GM21786 (cell line): ENCODE measurements around the gene RDX.
"Not testable (repeated sequence)": the region's sequence is repeated elsewhere in the genome, so short reads cannot be mapped to it uniquely, and the experiment has no call there.

Experiments
- ATAC-seq: cut with Tn5 transposase; IDR thresholded peaks from one replicate; pipeline ENCODE4 v1.9.1; 2021; ENCODE audit not compliant: unreplicated experiment

Gene RDX

GRCh38 chr11:110279881-110280280 is 16.5 kb downstream of the RDX start:
- ATAC-seq: no peak

- no peak for ATAC-seq
Measured at GRCh38 chr11:110272919-110273318, 23.5 kb downstream of the RDX start.

- ATAC-seq: no peak
Measured at GRCh38 chr11:110269996-110270395, 26.4 kb downstream of the RDX start.

GRCh38 chr11:110268441-110268840 is 28.0 kb downstream of the RDX start:
- ATAC-seq: no peak

GRCh38 chr11:110262072-110262403 is 34.4 kb downstream of the RDX start:
- ATAC-seq: no peak

- no peak for ATAC-seq
Measured at GRCh38 chr11:110261195-110262071, 35.0 kb downstream of the RDX start.

- no peak for ATAC-seq
Measured at GRCh38 chr11:110253525-110253924, 42.9 kb downstream of the RDX start.

GRCh38 chr11:110251836-110252235 is 44.6 kb downstream of the RDX start:
- ATAC-seq: no peak

GRCh38 chr11:110250168-110250567 is 46.2 kb downstream of the RDX start:
- ATAC-seq: no peak

- no peak for ATAC-seq
Measured at GRCh38 chr11:110249766-110250165, 46.6 kb downstream of the RDX start.

- no peak for ATAC-seq
Measured at GRCh38 chr11:110249066-110249465, 47.3 kb downstream of the RDX start.

GRCh38 chr11:110243791-110244190 is 52.6 kb downstream of the RDX start:
- ATAC-seq: no peak

GRCh38 chr11:110242746-110243145 is 53.7 kb downstream of the RDX start:
- ATAC-seq: no peak

GRCh38 chr11:110242188-110242587 is 54.2 kb downstream of the RDX start:
- ATAC-seq: no peak

GRCh38 chr11:110235966-110236365 is 60.4 kb downstream of the RDX start:
- no peak for ATAC-seq

- ATAC-seq: no peak
Measured at GRCh38 chr11:110230377-110230776, 66.0 kb downstream of the RDX start.

- ATAC-seq: no peak
Measured at GRCh38 chr11:110219006-110219785, 77.2 kb downstream of the RDX start.

GRCh38 chr11:110217936-110218335 is 78.5 kb downstream of the RDX start:
- no peak for ATAC-seq

GRCh38 chr11:110217223-110217877 is 79.1 kb downstream of the RDX start:
- ATAC-seq: no peak

- ATAC-seq: not testable (repeated sequence)
Measured at GRCh38 chr11:110209313-110209694, 87.1 kb downstream of the RDX start.

- ATAC-seq: not testable (repeated sequence)
Measured at GRCh38 chr11:110208678-110209312, 87.6 kb downstream of the RDX start.
